ENCODE measurements around the gene CCNT2. TPM values are rescaled to one million over a fixed set of nuclear protein-coding genes. Genes with fewer than 3 reads are reported as not detected.

The CCNT2 gene
- total RNA-seq, 1 experiment from 2014 or later: 43.8 TPM

DNA sequence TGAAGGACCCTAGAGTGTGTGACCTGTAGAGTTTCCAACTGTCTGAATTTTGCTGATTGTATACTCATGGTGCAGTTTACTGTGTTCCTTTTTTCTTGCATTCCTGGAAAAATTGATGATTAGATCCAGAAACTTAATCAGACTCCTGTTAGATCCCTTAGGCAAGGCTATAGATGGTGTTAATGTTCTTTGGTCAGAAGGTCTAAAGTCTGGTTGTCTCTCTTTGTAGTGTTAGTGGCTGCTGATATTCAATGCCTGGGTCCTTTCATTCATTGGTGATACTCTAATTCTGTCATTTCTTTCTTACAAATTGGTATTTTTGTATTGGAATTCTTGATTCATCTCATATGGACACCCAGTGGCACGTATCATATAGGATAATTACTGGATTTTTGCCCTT lies 6.3 kb downstream of the CCNT2 start:
- no peak for TF ChIP-seq CTCF (IDR thresholded peaks at IDR 0.05; ENCODE audit: unreplicated experiment)
- H3K4me3 Mint-ChIP-seq (ENCODE audit: low read depth, unreplicated experiment): no peak overlapping the region
- H3K27me3 Mint-ChIP-seq (ENCODE audit: unreplicated experiment): no peaks in the 10 kb centered on the region
- H3K27ac Mint-ChIP-seq (ENCODE audit: unreplicated experiment): peak overlapping the region; percentile 44
- intact Hi-C loops (cut with micrococcal nuclease; ENCODE audit: unreplicated experiment): no loop called here
- H3K36me3 Mint-ChIP-seq (ENCODE audit: insufficient read depth, unreplicated experiment): peaks cover 35% of the 10 kb centered on the region
- no TSS peak for BruUV-seq (replicated peaks)
- H3K9me3 Mint-ChIP-seq (ENCODE audit: low read depth, unreplicated experiment): no peaks in the 10 kb centered on the region
- no peak for DNase-seq
- H3K4me1 Mint-ChIP-seq (ENCODE audit: low read depth, unreplicated experiment): peaks cover 45% of the 10 kb centered on the region
- CTCF ChIA-PET: no interaction called here

DNA sequence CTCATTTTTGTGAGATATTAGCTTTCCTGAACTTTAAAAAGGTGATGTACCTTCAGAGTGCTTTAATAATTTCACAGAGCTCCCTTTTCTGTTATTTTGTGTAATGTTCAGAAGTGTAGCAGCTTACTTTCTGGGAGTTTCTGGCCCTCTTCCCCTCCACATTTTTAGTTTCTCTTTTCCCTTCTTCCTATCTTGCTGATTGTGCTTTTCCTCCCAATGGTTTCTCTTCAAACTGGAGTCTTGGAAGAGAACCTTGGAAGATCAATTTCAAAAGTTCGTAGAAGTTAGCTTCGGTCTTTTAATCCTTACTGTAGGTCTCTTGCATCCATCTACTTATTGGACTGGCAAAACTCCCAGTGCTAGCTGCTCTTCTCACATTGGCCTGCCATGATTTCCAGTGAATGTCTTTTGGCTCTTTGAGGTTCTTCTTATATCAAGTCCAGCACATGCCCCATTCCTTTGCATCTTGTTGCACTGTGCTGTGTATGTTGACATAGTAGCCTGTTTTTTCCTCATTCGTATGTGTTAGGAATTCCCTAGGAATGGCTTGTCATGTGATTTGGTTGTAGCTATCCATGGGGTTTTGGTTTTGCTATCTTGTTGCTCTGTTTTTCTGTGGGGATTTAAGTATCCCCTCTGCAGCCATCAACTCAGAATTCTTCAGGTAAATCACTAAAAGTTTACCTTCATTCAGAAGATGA lies 7.8 kb downstream of the CCNT2 start:
- DNase-seq: no peak
- intact Hi-C loops (cut with micrococcal nuclease; ENCODE audit: unreplicated experiment): no loop called here
- CTCF ChIA-PET: no interaction called here
- Mint-ChIP-seq H3K27me3 (ENCODE audit: unreplicated experiment) (no peaks in the 10 kb centered on the region), H3K36me3 (ENCODE audit: insufficient read depth, unreplicated experiment) (peaks cover 33% of the 10 kb centered on the region), H3K4me3 (ENCODE audit: low read depth, unreplicated experiment) (peak overlapping the region; percentile 54), H3K4me1 (ENCODE audit: low read depth, unreplicated experiment) (peaks cover 52% of the 10 kb centered on the region), H3K9me3 (ENCODE audit: low read depth, unreplicated experiment) (no peaks in the 10 kb centered on the region), H3K27ac (ENCODE audit: unreplicated experiment) (peak overlapping the region; percentile 44)
- no peak for TF ChIP-seq CTCF (IDR thresholded peaks at IDR 0.05; ENCODE audit: unreplicated experiment)
- BruUV-seq (replicated peaks): no TSS peak

DNA sequence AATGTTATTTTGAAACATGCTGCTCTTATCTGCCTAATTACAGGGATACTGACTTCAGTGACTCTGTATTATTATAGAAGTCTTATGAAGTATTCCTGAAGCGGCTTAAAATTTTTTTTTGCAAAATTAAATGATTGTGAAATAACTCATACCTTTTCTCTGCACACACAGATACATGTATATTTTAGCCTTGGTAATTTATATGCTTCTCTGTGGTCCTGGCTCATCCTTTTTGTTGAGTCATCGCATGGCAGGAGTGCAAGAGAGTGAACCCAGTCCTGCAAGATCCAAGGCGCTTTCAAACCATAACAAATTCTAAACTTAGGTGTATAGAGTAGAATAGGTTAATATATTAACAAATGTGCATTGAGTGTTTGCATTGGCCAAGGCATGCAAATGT lies 8.6 kb downstream of the CCNT2 start:
- intact Hi-C loops (cut with micrococcal nuclease; ENCODE audit: unreplicated experiment): no loop called here
- Mint-ChIP-seq H3K27ac (ENCODE audit: unreplicated experiment) (no peak overlapping the region), H3K27me3 (ENCODE audit: unreplicated experiment) (no peaks in the 10 kb centered on the region), H3K4me1 (ENCODE audit: low read depth, unreplicated experiment) (peaks cover 52% of the 10 kb centered on the region), H3K9me3 (ENCODE audit: low read depth, unreplicated experiment) (no peaks in the 10 kb centered on the region), H3K4me3 (ENCODE audit: low read depth, unreplicated experiment) (no peak overlapping the region), H3K36me3 (ENCODE audit: insufficient read depth, unreplicated experiment) (peaks cover 32% of the 10 kb centered on the region)
- CTCF ChIA-PET: no interaction called here
- TF ChIP-seq CTCF (IDR thresholded peaks at IDR 0.05; ENCODE audit: unreplicated experiment): no peak
- no peak for DNase-seq
- no TSS peak for BruUV-seq (replicated peaks)

DNA sequence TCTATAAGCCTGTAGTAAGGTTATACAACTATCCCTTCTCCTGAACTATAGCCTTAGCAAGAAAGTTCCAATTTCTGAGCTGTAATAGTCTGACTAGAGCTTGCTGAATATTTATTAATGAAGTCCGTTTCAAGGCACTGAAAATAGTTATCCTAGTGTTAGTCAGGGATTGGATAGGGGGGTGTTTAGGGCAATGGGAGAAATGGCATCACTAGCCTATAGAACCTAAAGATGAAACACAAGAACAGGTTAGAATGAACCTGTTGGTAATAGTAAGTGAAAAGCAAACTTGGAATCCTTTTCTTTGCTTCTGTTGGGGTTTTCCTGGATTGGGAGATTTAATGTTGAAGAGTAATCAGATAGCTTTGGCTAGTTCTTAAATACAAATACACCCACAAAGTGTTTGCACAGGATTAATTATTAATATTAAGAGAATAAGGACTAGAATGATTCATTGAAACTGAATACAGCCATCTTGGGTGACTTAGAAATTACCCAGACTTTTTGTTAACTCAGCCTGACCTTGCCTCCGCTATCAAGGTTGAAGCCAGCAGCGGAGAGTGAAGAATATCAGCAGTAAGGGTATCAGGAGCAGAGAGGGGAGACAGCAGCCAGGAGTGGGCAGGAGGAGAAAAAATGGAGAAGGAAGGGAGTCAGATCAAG lies 14.4 kb downstream of the CCNT2 start:
- peak overlapping the region; percentile 88 for H3K27ac Mint-ChIP-seq (ENCODE audit: unreplicated experiment)
- intact Hi-C loops (cut with micrococcal nuclease; ENCODE audit: unreplicated experiment): loop anchor here (2.0 kb wide), 1 partner anchor 14 kb away; the partner anchor contains the start of gene CCNT2
- no peaks in the 10 kb centered on the region for H3K27me3 Mint-ChIP-seq (ENCODE audit: unreplicated experiment)

More for the DNA sequence above, 14.4 kb downstream of the CCNT2 start:
- no peak for DNase-seq
- peaks cover 30% of the 10 kb centered on the region for H3K36me3 Mint-ChIP-seq (ENCODE audit: insufficient read depth, unreplicated experiment)
- peaks cover 35% of the 10 kb centered on the region for H3K4me1 Mint-ChIP-seq (ENCODE audit: low read depth, unreplicated experiment)
- CTCF ChIA-PET: interaction anchor here (1.1 kb wide), 1 partner anchor 10 kb away, joined by 3 read pairs; no protein-coding TSS in a partner anchor
- peak overlapping the region; percentile 63 for H3K4me3 Mint-ChIP-seq (ENCODE audit: low read depth, unreplicated experiment)
- no TSS peak for BruUV-seq (replicated peaks)
- no peak for TF ChIP-seq CTCF (IDR thresholded peaks at IDR 0.05; ENCODE audit: unreplicated experiment)
- no peaks in the 10 kb centered on the region for H3K9me3 Mint-ChIP-seq (ENCODE audit: low read depth, unreplicated experiment)
